Measurements from ENCODE around the gene C2.

The C2 gene

DNA sequence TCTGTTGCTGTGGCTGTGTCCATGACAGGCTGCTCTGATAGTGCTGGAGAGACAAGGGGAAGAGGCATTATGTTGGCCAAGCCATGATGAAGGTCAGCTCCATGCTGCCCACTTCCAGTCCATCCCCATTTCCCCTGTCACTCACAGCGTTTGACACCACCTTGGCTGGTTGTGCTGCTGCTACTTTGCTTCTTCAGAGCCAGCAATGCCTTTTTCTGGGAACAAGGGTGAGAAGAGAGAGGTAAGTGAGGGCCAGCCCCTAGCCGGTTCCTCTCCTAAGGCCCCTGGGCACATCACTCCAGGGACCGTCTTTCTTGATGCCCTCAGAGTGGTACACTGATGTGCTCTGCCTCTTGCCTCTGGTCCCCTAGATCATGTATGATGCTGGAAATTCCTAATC, 29.3 kb downstream of the C2 start:
- no peak overlapping the region for H3K27ac ChIP-seq
- TF ChIP-seq, protein P1, sequence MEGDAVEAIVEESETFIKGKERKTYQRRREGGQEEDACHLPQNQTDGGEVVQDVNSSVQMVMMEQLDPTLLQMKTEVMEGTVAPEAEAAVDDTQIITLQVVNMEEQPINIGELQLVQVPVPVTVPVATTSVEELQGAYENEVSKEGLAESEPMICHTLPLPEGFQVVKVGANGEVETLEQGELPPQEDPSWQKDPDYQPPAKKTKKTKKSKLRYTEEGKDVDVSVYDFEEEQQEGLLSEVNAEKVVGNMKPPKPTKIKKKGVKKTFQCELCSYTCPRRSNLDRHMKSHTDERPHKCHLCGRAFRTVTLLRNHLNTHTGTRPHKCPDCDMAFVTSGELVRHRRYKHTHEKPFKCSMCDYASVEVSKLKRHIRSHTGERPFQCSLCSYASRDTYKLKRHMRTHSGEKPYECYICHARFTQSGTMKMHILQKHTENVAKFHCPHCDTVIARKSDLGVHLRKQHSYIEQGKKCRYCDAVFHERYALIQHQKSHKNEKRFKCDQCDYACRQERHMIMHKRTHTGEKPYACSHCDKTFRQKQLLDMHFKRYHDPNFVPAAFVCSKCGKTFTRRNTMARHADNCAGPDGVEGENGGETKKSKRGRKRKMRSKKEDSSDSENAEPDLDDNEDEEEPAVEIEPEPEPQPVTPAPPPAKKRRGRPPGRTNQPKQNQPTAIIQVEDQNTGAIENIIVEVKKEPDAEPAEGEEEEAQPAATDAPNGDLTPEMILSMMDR (IDR thresholded peaks at IDR 0.05): no peak
- H3K36me3 ChIP-seq: peaks cover 58 to 70% (median 59%) of the 10 kb centered on the region in 3 donors
- DNase-seq: no peak
- H3K4me3 ChIP-seq: no peak overlapping the region
- H3K9me3 ChIP-seq: no peaks in the 10 kb centered on the region
- H3K27me3 ChIP-seq: no peaks in the 10 kb centered on the region
- intact Hi-C loops (cut with DNase I; ENCODE audit: low total_unique reads): no loop called here
- H3K4me1 ChIP-seq: peaks cover 0 to 27% (median 21%) of the 10 kb centered on the region in 4 donors

DNA sequence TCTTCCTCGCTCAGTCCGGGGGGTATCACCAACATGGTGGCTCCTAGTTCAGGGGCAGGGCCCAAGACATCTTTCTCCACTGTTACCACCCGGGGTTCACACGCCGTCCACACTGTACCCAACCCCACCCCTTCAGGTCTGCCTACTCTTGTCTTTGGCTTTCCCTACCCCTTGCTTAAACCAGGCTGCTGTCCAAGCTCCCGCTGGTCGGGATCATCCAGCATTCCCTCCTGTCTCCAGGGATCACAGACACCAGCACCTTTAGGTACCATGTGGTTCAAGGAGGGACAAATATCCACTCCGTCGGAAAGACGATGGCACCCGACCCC, 30.9 kb downstream of the C2 start:
- peaks cover 0 to 27% (median 21%) of the 10 kb centered on the region in 4 donors for H3K4me1 ChIP-seq
- peaks cover 58 to 70% (median 66%) of the 10 kb centered on the region in 3 donors for H3K36me3 ChIP-seq
- H3K4me3 ChIP-seq: peak overlapping the region; percentile 77 to 87
- intact Hi-C loops (cut with DNase I; ENCODE audit: low total_unique reads): no loop called here
- TF ChIP-seq, protein P1 (IDR thresholded peaks at IDR 0.05): no peak
- peak overlapping the region; percentile 88 to 94 for H3K27ac ChIP-seq
- H3K27me3 ChIP-seq: no peaks in the 10 kb centered on the region
- H3K9me3 ChIP-seq: no peaks in the 10 kb centered on the region
- no peak for DNase-seq

DNA sequence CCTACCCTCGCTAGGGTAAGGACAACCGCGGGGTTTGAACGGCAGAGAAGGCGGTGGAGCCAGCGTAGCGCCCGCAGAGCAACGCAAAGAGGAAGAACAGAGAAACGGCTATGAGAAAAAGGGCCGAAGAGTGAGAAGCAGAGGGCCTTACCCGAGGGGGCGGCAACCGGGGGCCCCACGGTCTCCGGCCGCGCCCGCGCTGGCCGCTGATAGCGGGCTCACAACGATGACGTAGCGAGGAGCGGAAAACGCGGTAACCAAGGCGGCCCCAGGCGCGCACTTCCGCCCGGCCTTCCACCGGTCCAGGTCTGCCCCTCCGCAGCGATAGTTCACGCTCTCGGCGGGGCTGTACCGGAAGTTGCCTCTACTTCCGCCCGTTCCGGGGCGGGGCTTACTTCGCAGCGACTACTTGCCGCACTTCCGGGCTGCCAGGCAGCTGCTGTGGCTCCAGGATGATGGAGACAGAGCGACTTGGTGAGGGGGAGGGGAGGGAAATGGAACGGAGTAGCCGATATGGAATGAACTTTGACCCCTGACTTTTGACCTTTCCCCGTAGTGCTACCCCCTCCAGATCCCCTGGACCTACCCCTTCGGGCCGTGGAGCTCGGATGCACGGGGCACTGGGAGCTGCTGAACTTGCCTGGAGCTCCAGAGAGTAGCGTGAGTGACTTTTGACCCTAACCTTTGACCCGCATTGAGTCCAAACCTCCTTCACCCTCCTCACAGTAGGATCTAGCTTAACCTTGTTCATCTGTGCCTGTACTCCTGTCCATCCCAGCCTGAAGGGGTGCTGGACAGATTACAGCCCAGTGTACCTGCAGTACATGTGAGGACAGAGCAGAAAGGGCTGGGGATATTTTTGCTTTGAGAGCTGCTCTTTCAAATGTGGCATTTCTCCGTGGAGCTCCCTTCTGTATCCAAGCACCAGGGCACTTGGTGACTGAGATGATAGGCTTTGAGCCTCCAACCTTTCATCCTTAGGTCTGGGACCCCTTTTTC, 31.5 kb downstream of the C2 start, which contains the start of the genes NELFE and SKIC2:
Gene NELFE, minus strand, starts transcription at position 231 of the 999 bp plus-strand sequence. CDS start 525 bp downstream, outside the sequence.
Gene SKIC2, plus strand, starts transcription at position 435 of the 999 bp plus-strand sequence. Its CDS starts 18 bp downstream, at position 453.
- peaks cover 58 to 70% (median 66%) of the 10 kb centered on the region in 3 donors for H3K36me3 ChIP-seq
- H3K4me1 ChIP-seq: peaks cover 0 to 27% (median 21%) of the 10 kb centered on the region in 4 donors
- DNase-seq: peak; percentile 96 to 99
- TF ChIP-seq, protein P1 (IDR thresholded peaks at IDR 0.05): no peak
- H3K27ac ChIP-seq: peak within 1 kb of the TSS; percentile 88 to 94
- H3K4me3 ChIP-seq: peak within 1 kb of the TSS; percentile 77 to 87
- no peaks in the 10 kb centered on the region for H3K27me3 ChIP-seq
- intact Hi-C loops (cut with DNase I; ENCODE audit: low total_unique reads): no loop called here
- no peaks in the 10 kb centered on the region for H3K9me3 ChIP-seq

DNA sequence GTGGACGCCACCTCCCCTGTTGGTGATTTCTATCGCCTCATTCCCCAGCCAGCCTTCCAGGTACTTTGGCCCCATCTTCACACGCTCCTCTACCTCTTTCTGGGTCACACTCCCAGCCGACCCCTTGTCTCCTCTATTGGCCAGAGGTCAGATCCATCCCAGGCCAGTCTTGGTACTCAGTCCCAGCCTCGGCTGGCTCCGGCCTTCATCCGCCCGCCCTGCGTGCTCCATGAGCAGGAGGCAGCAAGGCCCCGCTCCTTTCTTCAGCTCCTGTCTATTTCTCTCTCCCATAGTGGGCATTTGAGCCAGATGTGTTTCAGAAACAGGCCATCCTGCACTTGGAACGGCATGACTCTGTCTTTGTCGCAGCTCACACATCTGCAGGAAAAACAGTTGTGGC, 34.1 kb downstream of the C2 start:
- no peak overlapping the region for H3K27ac ChIP-seq
- intact Hi-C loops (cut with DNase I; ENCODE audit: low total_unique reads): no loop called here
- TF ChIP-seq, protein P1 (IDR thresholded peaks at IDR 0.05): no peak
- DNase-seq: no peak
- peaks cover 0 to 27% (median 21%) of the 10 kb centered on the region in 4 donors for H3K4me1 ChIP-seq
- H3K9me3 ChIP-seq: no peaks in the 10 kb centered on the region
- H3K27me3 ChIP-seq: no peaks in the 10 kb centered on the region
- peaks cover 52 to 70% (median 66%) of the 10 kb centered on the region in 3 donors for H3K36me3 ChIP-seq
- no peak overlapping the region for H3K4me3 ChIP-seq

DNA sequence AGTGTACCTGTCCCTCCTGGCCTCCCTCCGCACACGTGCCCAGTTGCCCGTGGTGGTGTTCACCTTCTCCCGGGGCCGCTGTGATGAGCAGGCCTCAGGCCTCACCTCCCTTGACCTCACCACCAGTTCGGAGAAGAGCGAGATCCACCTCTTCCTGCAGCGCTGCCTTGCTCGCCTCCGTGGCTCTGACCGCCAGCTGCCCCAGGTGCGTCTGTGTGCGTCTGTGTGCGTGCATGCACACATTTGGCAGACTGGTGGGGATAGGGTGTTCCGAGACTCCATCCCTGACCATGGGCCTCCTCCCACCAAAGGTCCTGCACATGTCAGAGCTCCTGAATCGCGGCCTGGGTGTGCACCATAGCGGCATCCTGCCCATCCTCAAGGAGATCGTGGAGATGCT, 36.4 kb downstream of the C2 start:
- no peaks in the 10 kb centered on the region for H3K27me3 ChIP-seq
- peaks cover 0 to 11% (median 9%) of the 10 kb centered on the region in 4 donors for H3K4me1 ChIP-seq
- no peaks in the 10 kb centered on the region for H3K9me3 ChIP-seq
- DNase-seq: no peak
- TF ChIP-seq, protein P1 (IDR thresholded peaks at IDR 0.05): no peak
- no peak overlapping the region for H3K4me3 ChIP-seq
- H3K36me3 ChIP-seq: peaks cover 60 to 87% (median 84%) of the 10 kb centered on the region in 3 donors
- H3K27ac ChIP-seq: no peak overlapping the region
- intact Hi-C loops (cut with DNase I; ENCODE audit: low total_unique reads): no loop called here
